ENCODE results near the gene CYB561. TPM values are rescaled to one million over a fixed set of nuclear protein-coding genes. Genes with fewer than 3 reads are reported as not detected.
A peak's percentile ranks its signal among the peaks of the same experiment; 100 is the strongest.

The CYB561 gene
- total RNA-seq, 1 donor from 2014 or later, result 23.0 TPM

DNA sequence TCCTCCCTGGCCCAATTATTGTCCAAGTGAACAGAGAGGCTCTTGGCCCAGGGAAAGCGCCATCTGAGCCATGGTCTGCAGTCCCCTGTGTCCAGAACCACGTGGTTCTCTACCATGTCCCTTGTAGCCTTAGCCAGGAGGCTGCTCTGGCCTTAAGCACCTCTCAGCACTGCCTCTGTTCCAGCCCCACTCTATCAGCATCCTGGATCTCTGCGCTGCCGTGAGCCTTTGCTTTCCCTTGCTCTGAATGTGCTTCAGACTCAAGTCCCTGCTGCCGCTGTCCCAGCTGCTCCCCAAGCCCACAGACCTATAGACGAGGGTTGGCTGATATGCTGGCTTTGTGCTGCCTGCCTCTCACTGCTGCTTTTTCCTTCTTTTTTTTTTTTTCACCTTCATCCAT, 33.9 kb downstream of the CYB561 start:
- Histone ChIP-seq H3K27ac (no peak overlapping the region), H3K36me3 (peaks cover 11 to 32% of the 10 kb centered on the region in 2 donors), H3K4me3 (no peak overlapping the region), H3K4me1 (peaks cover 0 to under 1% of the 10 kb centered on the region in 2 donors), H3K9me3 (no peaks in the 10 kb centered on the region), H3K27me3 (no peaks in the 10 kb centered on the region)
- intact Hi-C loops (cut with DNase I), result no loop called here
- no peak for DNase-seq (ENCODE audit: low spot score in 2 of 2)
- TF ChIP-seq, protein P1, sequence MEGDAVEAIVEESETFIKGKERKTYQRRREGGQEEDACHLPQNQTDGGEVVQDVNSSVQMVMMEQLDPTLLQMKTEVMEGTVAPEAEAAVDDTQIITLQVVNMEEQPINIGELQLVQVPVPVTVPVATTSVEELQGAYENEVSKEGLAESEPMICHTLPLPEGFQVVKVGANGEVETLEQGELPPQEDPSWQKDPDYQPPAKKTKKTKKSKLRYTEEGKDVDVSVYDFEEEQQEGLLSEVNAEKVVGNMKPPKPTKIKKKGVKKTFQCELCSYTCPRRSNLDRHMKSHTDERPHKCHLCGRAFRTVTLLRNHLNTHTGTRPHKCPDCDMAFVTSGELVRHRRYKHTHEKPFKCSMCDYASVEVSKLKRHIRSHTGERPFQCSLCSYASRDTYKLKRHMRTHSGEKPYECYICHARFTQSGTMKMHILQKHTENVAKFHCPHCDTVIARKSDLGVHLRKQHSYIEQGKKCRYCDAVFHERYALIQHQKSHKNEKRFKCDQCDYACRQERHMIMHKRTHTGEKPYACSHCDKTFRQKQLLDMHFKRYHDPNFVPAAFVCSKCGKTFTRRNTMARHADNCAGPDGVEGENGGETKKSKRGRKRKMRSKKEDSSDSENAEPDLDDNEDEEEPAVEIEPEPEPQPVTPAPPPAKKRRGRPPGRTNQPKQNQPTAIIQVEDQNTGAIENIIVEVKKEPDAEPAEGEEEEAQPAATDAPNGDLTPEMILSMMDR (IDR thresholded peaks at IDR 0.05), result no peak

DNA sequence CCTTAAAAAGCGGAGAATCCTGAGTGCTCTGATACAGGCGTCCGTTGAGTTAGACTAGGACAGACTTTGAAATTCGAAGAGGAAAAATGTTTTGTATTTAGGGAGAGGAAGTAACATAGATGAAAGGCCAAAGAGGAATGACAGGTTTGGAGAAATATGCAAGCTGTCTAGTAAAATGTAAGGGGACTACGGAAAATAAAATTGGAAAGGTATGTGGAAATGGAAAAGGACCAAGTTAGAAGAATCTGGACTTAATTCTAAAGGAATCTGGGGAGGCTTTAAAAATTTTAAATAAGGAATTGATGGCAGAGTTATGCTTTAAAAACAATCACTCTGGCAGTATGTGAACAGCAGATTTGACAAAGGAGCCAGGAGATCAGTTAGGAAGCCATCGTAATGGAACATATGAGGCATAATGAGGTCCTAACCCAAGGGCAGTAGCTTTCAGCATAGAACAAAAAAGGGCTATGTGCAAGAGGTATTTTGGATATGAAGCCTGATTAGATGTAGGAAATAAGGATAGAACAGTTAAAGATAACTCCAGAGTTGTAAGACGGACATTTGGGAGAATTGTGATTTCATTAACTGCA, 38.3 kb downstream of the CYB561 start:
- DNase-seq (ENCODE audit: low spot score in 2 of 2), result no peak

DNA sequence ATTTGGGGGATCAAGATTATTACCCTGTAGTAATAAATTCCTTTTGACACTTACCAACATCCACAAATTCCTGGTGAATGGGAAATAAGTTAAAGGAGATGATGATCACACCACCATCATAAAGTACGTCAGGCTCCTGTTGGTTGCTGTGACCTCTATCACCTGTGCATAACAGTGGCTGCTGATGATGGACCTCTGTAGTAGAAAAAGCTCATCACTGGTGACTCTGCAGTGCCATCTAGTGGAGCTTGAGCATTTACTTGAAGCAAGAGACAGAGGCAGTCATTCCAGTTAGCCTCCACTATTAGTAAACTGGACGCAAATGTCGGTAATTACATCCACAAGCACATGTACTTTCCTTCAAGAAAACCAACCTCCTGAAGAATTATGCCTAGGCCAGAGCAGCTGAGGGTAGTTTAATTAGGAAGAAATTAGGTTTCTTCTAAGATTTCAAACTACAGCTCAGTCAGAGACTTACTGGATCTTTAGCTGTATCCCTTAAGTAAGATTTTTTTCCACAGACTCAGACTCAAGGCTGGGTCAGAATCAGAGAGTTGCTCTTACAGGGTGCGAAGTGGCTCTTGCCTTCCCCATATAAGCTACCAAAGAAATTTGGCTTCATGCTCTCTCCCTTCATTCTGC, 39.3 kb downstream of the CYB561 start:
- H3K27me3 ChIP-seq, result no peaks in the 10 kb centered on the region
- peak in 1 of 2 donors; percentile 87 for DNase-seq (ENCODE audit: low spot score in 2 of 2)
- peak overlapping the region; percentile 55 to 69 for H3K27ac ChIP-seq
- peaks cover 2 to 3% of the 10 kb centered on the region in 2 donors for H3K4me1 ChIP-seq
- TF ChIP-seq, protein P1 (IDR thresholded peaks at IDR 0.05), result peak; percentile 75 to 86 (median 78)
- peaks cover 4 to 6% of the 10 kb centered on the region in 2 donors for H3K36me3 ChIP-seq
- H3K4me3 ChIP-seq, result no peak overlapping the region
- no peaks in the 10 kb centered on the region for H3K9me3 ChIP-seq
- intact Hi-C loops (cut with DNase I), result loop anchor here (1.0 to 5.0 kb wide), 3 partner anchors 115 to 703 kb away; no protein-coding TSS in a partner anchor

More for the DNA sequence above, 38.3 kb downstream of the CYB561 start:
- TF ChIP-seq, protein P1 (IDR thresholded peaks at IDR 0.05), result no peak
- H3K9me3 ChIP-seq, result no peaks in the 10 kb centered on the region
- intact Hi-C loops (cut with DNase I), result loop anchor here (5.0 kb wide), 1 partner anchor 116 kb away; no protein-coding TSS in a partner anchor
- H3K27me3 ChIP-seq, result no peaks in the 10 kb centered on the region
- H3K4me3 ChIP-seq, result no peak overlapping the region
- H3K4me1 ChIP-seq, result peaks cover 2 to 3% of the 10 kb centered on the region in 2 donors
- peak overlapping the region; percentile 55 to 69 for H3K27ac ChIP-seq
- peaks cover 6 to 14% of the 10 kb centered on the region in 2 donors for H3K36me3 ChIP-seq

DNA sequence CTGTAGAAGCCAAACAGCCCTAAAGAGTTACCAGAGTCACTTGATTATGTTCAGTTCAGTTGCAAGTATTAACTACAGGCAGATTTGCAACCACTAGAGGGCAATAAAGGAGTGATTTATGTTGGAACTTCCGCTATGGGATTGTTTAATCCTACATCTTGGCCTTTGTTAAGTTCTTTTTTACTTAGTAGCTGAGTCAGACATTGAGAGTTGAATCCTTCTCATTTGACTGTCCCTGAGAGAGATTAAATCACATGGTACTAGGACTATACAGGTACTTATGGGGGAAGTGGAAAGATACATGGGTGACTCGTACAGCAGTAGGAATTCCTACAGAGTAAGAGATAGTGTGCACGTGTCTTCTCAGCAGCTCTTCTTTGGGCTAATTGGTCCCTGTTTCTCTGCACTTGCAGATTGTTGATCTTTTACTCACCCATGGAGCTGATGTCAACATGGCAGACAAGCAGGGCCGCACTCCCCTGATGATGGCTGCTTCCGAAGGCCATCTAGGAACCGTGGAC, 40.3 kb downstream of the CYB561 start:
- intact Hi-C loops (cut with DNase I), result loop anchor here (1.0 to 5.0 kb wide), 3 partner anchors 114 to 702 kb away; no protein-coding TSS in a partner anchor
- H3K27me3 ChIP-seq, result no peaks in the 10 kb centered on the region
- H3K27ac ChIP-seq, result no peak overlapping the region
- TF ChIP-seq, protein P1 (IDR thresholded peaks at IDR 0.05), result peak in 2 of 3 experiments; percentile 39 to 55
- no peaks in the 10 kb centered on the region for H3K36me3 ChIP-seq
- DNase-seq (ENCODE audit: low spot score in 2 of 2), result no peak
- no peak overlapping the region for H3K4me3 ChIP-seq
- H3K4me1 ChIP-seq, result peaks cover 2 to 3% of the 10 kb centered on the region in 2 donors
- no peaks in the 10 kb centered on the region for H3K9me3 ChIP-seq

DNA sequence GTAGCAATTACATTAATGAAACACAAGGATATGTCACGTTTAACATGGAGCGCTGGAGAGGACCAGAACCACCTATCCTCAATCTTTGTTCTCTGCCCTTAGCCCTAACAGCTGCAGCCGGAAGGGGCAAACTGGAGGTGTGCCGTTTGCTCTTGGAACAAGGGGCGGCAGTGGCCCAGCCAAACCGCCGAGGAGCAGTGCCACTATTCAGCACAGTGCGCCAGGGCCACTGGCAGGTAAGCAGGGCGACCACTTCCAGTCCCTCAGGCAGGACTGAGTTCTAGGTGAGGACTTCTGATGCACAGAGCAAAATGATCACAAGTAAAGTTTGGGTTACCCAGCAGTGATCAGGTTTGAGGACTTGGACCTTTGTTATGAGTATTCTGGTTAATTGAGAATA, 41.1 kb downstream of the CYB561 start:
- H3K4me3 ChIP-seq, result no peak overlapping the region
- no peaks in the 10 kb centered on the region for H3K36me3 ChIP-seq
- TF ChIP-seq, protein P1 (IDR thresholded peaks at IDR 0.05), result no peak
- H3K9me3 ChIP-seq, result no peaks in the 10 kb centered on the region
- no peak overlapping the region for H3K27ac ChIP-seq
- H3K4me1 ChIP-seq, result peaks cover 2 to 3% of the 10 kb centered on the region in 2 donors
- no peak for DNase-seq (ENCODE audit: low spot score in 2 of 2)
- intact Hi-C loops (cut with DNase I), result loop anchor here (5.0 kb wide), 1 partner anchor 113 kb away; no protein-coding TSS in a partner anchor
- no peaks in the 10 kb centered on the region for H3K27me3 ChIP-seq
